HepG2 (cell line): Measurements from ENCODE around the gene STKLD1.

Experiments
- CTCF ChIP-seq: sonication (generic); formaldehyde crosslinking; IDR thresholded peaks from 2 replicates; pipeline ENCODE4 v1.5.0; 2020; ENCODE audit warnings: mild to moderate bottlenecking, missing genetic modification reagents, moderate library complexity
- EP300 ChIP-seq, 3 experiments: sonication (generic) in 1 of 3; formaldehyde crosslinking in 1 of 3; IDR thresholded peaks; 2 replicates each; pipeline versions ENCODE4 v1.5.1 to v1.6.1; 2011 to 2020; ENCODE audit warnings: low read depth in 2 of 3, low read length in 2 of 3, borderline replicate concordance in 1 of 3, improper control_type of control experiment in 1 of 3, mild to moderate bottlenecking in 1 of 3, missing genetic modification reagents in 1 of 3, moderate library complexity in 1 of 3
- HNRNPLL ChIP-seq: fragments of 200-400 bp; formaldehyde crosslinking; IDR thresholded peaks from 2 replicates; pipeline ENCODE4 v1.6.1; 2017; ENCODE audit warnings: mild to moderate bottlenecking, low read depth, low read length; ENCODE audit not compliant: poor library complexity, severe bottlenecking
- NBN ChIP-seq: fragments of 450-650 bp; conservative IDR thresholded peaks from 2 replicates; pipeline ENCODE4 v1.6.1; 2017
- NCOR1 ChIP-seq: fragments of 200-600 bp; sonication (generic); IDR thresholded peaks from 2 replicates; pipeline ENCODE4 v1.7.0; 2017; ENCODE audit warnings: antibody characterized with exemption, low read length, borderline replicate concordance
- TAF1 ChIP-seq: sonication (generic); formaldehyde crosslinking; IDR thresholded peaks from 2 replicates; pipeline ENCODE4 v1.4.0; 2020; ENCODE audit warnings: missing genetic modification reagents

GRCh38 chr9:133352635-133353340, 23.4 kb upstream of the STKLD1 start:
- TF ChIP-seq NCOR1: no peak
- TF ChIP-seq NBN: no peak
- TF ChIP-seq CTCF (CRISPR knock-in tag): no peak
- no peak for TF ChIP-seq HNRNPLL
- TF ChIP-seq EP300 (IDR thresholded peaks at IDR 0.05; ENCODE audit: low read depth in 2 of 2, low read length in 2 of 2): no peak
- no peak for TF ChIP-seq EP300 (CRISPR knock-in tag; IDR thresholded peaks at IDR 0.05; ENCODE audit: borderline replicate concordance)
- TF ChIP-seq TAF1 (CRISPR knock-in tag): no peak
